GM18861 (cell line): ENCODE data around the gene PRKCB.

ENCODE experiments used
- ATAC-seq: cut with Tn5 transposase; IDR thresholded peaks from one replicate; pipeline ENCODE4 v1.9.1; 2021; ENCODE audit not compliant: unreplicated experiment

The PRKCB gene

GRCh38 chr16:23836078-23836403 lies 258 bp downstream of the PRKCB start:
- ATAC-seq, result peak; percentile 10

GRCh38 chr16:23836404-23837311 lies 875 bp downstream of the PRKCB start:
- ATAC-seq, result no peak

GRCh38 chr16:23837553-23838308 lies 1.9 kb downstream of the PRKCB start:
- ATAC-seq, result no peak

GRCh38 chr16:23838485-23839142 lies 2.8 kb downstream of the PRKCB start:
- no peak for ATAC-seq

- ATAC-seq, result no peak
Measured at GRCh38 chr16:23840310-23840709, 4.5 kb downstream of the PRKCB start.

GRCh38 chr16:23842137-23842600 lies 6.4 kb downstream of the PRKCB start:
- ATAC-seq, result peak; percentile 73

- peak; percentile 41 for ATAC-seq
Measured at GRCh38 chr16:23843143-23843542, 7.4 kb downstream of the PRKCB start.

- no peak for ATAC-seq
Measured at GRCh38 chr16:23847251-23847650, 11.5 kb downstream of the PRKCB start.

GRCh38 chr16:23847948-23848347 lies 12.2 kb downstream of the PRKCB start:
- ATAC-seq, result no peak

- ATAC-seq, result no peak
Measured at GRCh38 chr16:23848958-23849357, 13.2 kb downstream of the PRKCB start.

GRCh38 chr16:23852794-23853562 lies 17.2 kb downstream of the PRKCB start:
- no peak for ATAC-seq

- no peak for ATAC-seq
Measured at GRCh38 chr16:23855010-23855409, 19.2 kb downstream of the PRKCB start.

GRCh38 chr16:23856251-23856709 lies 20.5 kb downstream of the PRKCB start:
- no peak for ATAC-seq

- ATAC-seq, result no peak
Measured at GRCh38 chr16:23857256-23857880, 21.6 kb downstream of the PRKCB start.

- ATAC-seq, result no peak
Measured at GRCh38 chr16:23857881-23858269, 22.1 kb downstream of the PRKCB start.

GRCh38 chr16:23858542-23858941 lies 22.8 kb downstream of the PRKCB start:
- ATAC-seq, result no peak

GRCh38 chr16:23859713-23860269 lies 24.0 kb downstream of the PRKCB start:
- ATAC-seq, result no peak

GRCh38 chr16:23861874-23862273 lies 26.1 kb downstream of the PRKCB start:
- no peak for ATAC-seq

- no peak for ATAC-seq
Measured at GRCh38 chr16:23862556-23862955, 26.8 kb downstream of the PRKCB start.
